Retinal pigment epithelial cell (primary cell): ENCODE measurements around the gene BMAL2.

Experiments
- DNase-seq: peaks from one replicate; pipeline ENCODE4 v3.0.0-alpha.2; 2010; ENCODE audit warnings: low read depth
- H3K4me3 ChIP-seq: 2 replicates; pipeline ENCODE4 v1.5.1; 2011; ENCODE audit warnings: mild to moderate bottlenecking, low read length, control low read depth, moderate library complexity
- CTCF ChIP-seq: conservative IDR thresholded peaks from 2 replicates; pipeline ENCODE4 v1.5.1; 2011; ENCODE audit warnings: low read depth, low read length, control low read depth, inconsistent platforms

BMAL2 gene

GRCh38 chr12:27338473-27338872 lies 5.8 kb downstream of the BMAL2 start:
- no peak for TF ChIP-seq CTCF
- H3K4me3 ChIP-seq = no peak overlapping the region
- no peak for DNase-seq

- no peak overlapping the region for H3K4me3 ChIP-seq
- DNase-seq = no peak
- no peak for TF ChIP-seq CTCF
Observed at GRCh38 chr12:27340971-27341370, 8.3 kb downstream of the BMAL2 start.

GRCh38 chr12:27342536-27342935 lies 9.9 kb downstream of the BMAL2 start:
- no peak overlapping the region for H3K4me3 ChIP-seq
- DNase-seq = no peak
- no peak for TF ChIP-seq CTCF

DNA sequence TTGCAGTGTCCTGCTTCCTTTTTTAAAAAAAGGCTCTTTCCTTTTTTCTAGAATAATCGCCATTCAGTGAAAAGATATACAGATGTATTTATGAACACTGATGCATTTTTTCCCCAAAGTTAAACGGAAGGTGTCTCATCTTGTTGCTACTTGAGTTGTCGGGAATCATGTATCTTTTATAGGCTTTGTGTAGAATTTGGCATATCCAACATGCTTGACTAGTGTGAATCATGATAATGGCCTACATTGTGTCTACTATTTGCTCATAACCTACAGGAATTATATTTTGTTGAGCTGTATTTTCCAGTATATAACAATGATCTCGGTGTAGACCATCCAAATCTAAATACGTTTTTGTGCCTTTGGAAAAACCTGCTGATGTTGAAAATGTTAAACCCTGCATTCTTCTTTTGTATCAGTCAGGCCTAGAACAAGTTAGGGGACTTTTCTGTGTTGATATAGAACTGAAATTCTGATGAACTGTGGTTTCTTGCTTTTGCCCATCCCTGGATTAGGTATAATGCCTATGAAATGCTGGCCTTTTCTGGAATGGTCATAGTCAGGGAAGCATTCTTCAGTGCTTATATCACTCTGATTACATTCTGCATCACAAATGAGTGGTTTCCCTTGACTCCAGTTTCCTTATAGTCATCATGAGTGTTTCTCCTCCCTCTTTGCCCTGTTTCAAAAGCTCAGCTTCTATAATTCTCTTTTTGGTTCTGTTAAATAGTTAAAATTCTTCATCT lies 10.8 kb downstream of the BMAL2 start:
- no peak overlapping the region for H3K4me3 ChIP-seq
- TF ChIP-seq CTCF = no peak
- DNase-seq = peak; percentile 66

- no peak overlapping the region for H3K4me3 ChIP-seq
- no peak for DNase-seq
- no peak for TF ChIP-seq CTCF
Observed at GRCh38 chr12:27344246-27344645, 11.6 kb downstream of the BMAL2 start.

GRCh38 chr12:27344760-27345159 lies 12.1 kb downstream of the BMAL2 start:
- DNase-seq = no peak
- H3K4me3 ChIP-seq = no peak overlapping the region
- no peak for TF ChIP-seq CTCF

DNA sequence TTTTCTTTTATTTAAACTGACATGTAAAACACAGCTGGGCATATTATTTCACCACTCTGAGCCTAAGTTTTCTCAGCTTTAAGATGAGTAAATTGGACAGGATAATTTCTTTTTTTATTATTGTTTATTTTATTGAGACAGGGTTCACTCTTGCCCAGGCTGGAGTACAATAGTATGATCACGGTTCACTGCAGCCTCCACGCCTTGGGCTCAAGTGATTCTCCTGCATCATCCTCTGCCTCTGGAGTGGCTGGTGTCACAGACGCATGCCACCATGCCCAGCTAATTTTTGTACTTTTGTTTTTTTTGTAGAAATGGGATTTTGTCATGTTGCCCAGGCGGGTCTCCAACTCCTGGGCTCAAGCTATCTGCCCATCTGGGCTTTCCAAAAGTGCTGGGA lies 12.7 kb downstream of the BMAL2 start:
- no peak for DNase-seq
- TF ChIP-seq CTCF = no peak
- no peak overlapping the region for H3K4me3 ChIP-seq
